ENCODE measurements around the gene DACT3.
"Not testable (repeated sequence)": the region's sequence is repeated elsewhere in the genome, so short reads cannot be mapped to it uniquely, and the experiment has no call there.

DACT3 gene

DNA sequence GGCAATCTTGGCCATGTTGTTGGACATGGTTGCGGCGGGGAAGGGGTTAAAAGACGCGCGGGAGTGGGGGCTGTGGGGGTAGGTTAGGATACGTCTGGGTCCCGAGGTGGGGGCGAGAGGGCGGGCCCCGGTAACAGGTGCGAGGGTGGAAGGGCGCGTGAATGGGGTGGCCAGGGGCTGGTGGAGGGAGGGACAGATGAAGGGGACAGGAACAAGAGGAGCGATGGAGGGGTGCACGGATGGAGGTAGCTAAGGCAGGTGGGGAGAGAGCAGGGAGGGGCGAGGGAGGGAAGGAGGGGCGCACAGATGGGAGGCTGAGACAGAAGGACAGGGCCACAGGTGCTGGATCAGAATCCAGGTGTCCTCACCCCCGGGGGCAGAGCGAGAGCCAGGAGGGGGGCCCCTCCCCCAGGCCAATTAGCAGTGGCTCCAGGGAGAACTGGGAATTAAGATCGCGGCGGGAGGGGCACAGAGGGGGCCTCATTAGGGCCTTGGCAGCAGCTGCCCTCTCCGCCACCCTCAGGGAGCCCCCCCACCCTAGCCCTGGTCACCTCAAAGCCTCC lies 26.2 kb downstream of the DACT3 start:
- no peak overlapping the region for H3K4me3 ChIP-seq (ENCODE audit: low read depth, low read length)
- TF ChIP-seq, protein P1, sequence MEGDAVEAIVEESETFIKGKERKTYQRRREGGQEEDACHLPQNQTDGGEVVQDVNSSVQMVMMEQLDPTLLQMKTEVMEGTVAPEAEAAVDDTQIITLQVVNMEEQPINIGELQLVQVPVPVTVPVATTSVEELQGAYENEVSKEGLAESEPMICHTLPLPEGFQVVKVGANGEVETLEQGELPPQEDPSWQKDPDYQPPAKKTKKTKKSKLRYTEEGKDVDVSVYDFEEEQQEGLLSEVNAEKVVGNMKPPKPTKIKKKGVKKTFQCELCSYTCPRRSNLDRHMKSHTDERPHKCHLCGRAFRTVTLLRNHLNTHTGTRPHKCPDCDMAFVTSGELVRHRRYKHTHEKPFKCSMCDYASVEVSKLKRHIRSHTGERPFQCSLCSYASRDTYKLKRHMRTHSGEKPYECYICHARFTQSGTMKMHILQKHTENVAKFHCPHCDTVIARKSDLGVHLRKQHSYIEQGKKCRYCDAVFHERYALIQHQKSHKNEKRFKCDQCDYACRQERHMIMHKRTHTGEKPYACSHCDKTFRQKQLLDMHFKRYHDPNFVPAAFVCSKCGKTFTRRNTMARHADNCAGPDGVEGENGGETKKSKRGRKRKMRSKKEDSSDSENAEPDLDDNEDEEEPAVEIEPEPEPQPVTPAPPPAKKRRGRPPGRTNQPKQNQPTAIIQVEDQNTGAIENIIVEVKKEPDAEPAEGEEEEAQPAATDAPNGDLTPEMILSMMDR (IDR thresholded peaks at IDR 0.05; ENCODE audit: control insufficient read depth, extremely low read depth, insufficient read depth) = no peak
- DNase-seq (ENCODE audit: low read depth) = no peak

DNA sequence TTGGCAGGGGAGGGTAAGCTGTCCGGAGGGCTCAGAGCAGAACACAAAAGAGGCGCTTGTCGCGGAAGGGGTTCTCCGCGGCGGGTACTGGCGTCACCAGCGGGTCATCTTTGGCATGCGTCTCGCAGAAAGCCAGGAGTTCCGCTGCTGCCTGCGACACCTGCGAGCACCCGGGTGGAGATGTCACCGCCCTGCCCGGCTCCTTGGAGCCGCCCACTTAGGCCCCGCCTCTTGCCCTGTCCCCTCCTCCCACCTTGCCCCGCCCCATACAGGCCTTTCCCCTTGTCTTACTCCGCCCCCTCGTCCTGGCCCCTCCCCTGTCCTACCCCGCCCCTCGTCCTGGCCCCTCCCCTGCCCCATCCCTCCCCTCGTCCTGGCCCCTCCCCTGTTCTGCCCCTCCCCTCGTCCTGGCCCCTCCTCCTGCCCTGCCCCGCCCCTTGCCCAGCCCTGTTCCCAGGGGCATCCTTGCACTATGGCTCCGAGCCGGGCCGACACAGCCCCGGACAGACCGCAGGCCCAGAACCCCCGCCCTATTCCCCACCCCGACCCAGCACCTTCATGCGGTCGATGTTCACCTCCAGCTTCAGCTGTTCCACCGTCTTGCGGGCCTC lies 26.8 kb downstream of the DACT3 start:
- DNase-seq (ENCODE audit: low read depth) = peak; percentile 61
- peak overlapping the region; percentile 45 for H3K4me3 ChIP-seq (ENCODE audit: low read depth, low read length)
- TF ChIP-seq, protein P1 (IDR thresholded peaks at IDR 0.05; ENCODE audit: control insufficient read depth, extremely low read depth, insufficient read depth) = no peak

DNA sequence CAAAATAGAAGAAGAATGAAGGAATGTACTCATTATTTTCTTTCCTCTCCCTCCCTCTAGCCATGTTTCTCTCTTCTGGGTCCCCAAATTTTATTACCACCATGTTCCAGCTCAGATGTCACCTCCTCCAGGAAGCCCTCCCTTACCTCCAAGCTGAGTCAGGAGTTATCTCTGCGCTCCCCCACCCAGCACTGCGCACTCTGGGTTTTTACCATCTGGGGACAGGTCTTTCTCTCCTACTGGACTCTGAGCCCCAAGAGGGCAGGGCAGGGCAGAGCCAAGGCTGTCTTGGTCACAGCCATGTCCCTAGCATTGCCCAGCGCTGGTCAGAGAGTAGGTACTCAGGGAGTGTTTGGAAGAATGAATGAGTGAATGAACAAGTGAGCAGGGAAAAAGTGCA lies 27.9 kb downstream of the DACT3 start:
- no peak overlapping the region for H3K4me3 ChIP-seq (ENCODE audit: low read depth, low read length)
- TF ChIP-seq, protein P1 (IDR thresholded peaks at IDR 0.05; ENCODE audit: control insufficient read depth, extremely low read depth, insufficient read depth) = no peak

DNA sequence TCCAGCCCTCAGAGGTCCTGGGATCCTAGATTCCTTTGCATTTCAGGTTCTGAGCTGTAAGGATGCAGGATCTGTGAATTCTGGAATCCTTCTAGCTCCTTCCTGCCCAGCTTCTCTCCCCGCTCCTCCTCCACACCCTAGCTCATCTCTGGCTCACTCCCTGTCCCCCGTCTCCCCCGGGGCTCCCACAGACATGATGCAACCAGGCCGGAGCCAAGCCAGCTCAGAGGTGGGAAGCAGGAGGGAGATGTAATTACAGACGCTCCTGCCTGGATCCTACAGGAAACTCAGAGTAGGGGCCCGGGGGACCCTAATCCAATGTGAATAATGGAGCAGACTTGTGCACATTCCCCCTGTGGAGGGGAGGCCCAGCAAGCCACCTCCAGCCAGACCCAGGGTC lies 29.5 kb downstream of the DACT3 start:
- DNase-seq (ENCODE audit: low read depth) = no peak
- TF ChIP-seq, protein P1 (IDR thresholded peaks at IDR 0.05; ENCODE audit: control insufficient read depth, extremely low read depth, insufficient read depth) = no peak
- no peak overlapping the region for H3K4me3 ChIP-seq (ENCODE audit: low read depth, low read length)

More for the DNA sequence above, 27.9 kb downstream of the DACT3 start:
- no peak for DNase-seq (ENCODE audit: low read depth)

DNA sequence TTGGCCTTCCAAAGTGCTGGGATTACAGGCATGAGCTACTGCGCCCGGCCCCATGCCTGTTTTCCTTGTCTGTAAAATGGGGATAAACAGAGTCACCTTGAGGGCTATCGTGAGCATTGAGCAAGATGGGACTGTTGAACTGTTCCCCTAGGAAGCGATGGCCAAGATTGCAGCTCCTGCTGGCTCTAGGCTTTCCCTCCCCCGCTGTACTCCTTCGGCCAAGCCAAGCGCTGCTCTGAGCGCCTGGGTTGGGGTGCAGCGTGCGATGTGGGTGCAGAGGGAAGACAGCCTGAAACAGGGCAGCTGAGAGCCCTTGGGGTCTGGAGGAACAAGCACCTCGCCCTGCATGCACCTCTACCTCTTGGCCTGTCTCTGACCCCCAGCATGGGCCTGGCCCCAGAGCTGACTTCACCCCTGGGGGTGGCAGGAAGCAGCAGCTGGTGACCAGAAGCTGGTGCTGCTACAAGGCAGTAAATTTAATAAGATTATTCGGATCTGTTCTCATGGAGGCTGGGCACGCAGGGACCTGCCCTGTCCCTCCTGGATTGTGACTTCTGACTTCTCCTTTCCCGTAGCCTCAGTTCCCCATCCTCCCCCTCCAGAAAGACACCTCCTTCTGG lies 30.3 kb downstream of the DACT3 start:
- TF ChIP-seq, protein P1 (IDR thresholded peaks at IDR 0.05; ENCODE audit: control insufficient read depth, extremely low read depth, insufficient read depth) = no peak

DNA sequence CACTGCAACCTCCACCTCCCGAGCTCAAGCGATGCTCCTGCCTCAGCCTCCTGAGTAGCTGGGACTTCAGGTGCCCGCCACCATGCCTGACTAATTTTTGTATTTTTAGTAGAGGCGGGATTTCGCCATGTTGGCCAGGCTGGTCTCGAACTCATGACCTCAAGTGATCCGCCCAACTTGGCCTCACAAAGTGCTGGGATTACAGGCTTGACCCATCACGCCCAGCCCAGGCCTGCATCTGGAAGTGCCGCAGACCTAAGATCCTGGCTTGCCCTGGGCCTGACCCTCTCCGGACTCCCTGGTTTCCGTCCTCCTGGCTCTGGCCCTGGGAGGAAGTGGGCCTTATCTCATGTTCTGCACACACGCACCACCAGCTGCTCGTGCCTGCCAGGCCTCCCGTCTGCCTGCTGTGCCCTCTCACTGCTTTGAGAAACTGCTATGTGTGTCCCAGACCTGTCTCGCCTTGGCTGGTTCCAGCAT lies 31.4 kb downstream of the DACT3 start:
- DNase-seq (ENCODE audit: low read depth) = no peak
- TF ChIP-seq, protein P1 (IDR thresholded peaks at IDR 0.05; ENCODE audit: control insufficient read depth, extremely low read depth, insufficient read depth) = no peak

More for the DNA sequence above, 30.3 kb downstream of the DACT3 start:
- H3K4me3 ChIP-seq (ENCODE audit: low read depth, low read length) = no peak overlapping the region
- no peak for DNase-seq (ENCODE audit: low read depth)

DNA sequence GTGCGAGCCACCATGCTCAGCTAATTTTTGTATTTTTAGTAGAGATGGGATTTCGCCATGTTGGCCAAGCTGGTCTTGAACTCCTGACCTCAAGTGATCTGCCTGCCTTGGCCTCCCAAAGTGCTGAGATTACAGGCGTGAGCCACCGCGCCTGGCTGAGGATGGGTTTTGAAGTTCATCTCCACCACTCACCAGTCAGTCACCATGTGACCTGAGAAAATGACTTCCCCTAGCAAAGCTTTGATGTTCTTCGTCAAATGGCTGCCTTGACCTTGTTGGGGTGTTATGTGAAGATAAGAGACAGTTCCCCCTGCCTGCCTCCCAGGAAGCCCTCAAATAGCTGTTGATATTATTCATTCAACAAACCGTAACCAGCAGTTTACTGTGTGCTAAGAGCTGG lies 32.0 kb downstream of the DACT3 start:
- H3K4me3 ChIP-seq (ENCODE audit: low read depth, low read length); DNase-seq (ENCODE audit: low read depth): not testable (repeated sequence)

More for the DNA sequence above, 31.4 kb downstream of the DACT3 start:
- H3K4me3 ChIP-seq (ENCODE audit: low read depth, low read length) = no peak overlapping the region

Data from LNCaP clone FGC (cell line).